ENCODE measurements around the gene HEATR3.

DNA sequence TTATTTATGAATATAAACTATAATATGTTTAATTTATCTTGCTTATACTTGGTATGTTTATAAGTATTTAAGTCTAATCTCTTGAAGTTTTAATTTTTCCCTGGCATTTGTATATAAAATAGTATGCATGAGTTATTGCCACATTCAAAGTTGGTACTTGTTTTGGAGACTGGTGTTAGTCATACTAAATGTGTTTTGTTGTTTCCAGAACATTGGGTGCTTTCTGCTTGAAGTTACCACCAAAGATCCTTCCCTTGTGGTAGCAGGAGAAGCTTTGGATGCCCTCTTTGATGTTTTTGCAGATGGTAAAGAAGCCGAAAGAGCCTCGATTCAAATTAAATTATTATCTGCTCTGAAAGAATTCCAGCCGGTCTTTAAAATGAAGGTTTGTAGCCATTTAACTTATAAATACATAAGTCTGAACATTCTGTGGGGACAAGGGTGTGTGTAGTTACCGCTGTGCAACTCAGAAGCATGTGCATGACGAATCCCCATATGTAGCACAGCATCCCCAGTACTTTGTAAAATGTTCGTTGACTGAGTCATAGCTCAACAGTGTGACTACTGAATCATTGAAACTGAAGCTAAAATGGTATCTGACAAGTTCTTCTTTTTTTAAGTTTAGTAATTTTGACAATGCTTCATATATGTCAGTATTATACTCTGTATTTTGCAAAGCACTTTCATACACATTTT is 36.4 kb downstream of the HEATR3 start:
- TF ChIP-seq, protein P1, sequence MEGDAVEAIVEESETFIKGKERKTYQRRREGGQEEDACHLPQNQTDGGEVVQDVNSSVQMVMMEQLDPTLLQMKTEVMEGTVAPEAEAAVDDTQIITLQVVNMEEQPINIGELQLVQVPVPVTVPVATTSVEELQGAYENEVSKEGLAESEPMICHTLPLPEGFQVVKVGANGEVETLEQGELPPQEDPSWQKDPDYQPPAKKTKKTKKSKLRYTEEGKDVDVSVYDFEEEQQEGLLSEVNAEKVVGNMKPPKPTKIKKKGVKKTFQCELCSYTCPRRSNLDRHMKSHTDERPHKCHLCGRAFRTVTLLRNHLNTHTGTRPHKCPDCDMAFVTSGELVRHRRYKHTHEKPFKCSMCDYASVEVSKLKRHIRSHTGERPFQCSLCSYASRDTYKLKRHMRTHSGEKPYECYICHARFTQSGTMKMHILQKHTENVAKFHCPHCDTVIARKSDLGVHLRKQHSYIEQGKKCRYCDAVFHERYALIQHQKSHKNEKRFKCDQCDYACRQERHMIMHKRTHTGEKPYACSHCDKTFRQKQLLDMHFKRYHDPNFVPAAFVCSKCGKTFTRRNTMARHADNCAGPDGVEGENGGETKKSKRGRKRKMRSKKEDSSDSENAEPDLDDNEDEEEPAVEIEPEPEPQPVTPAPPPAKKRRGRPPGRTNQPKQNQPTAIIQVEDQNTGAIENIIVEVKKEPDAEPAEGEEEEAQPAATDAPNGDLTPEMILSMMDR (IDR thresholded peaks at IDR 0.05): no peak
- no peak for TF ChIP-seq POLR2A (IDR thresholded peaks at IDR 0.05)

Measured in adrenal gland (tissue), 5 donors.